NCI-H187 treated with DMSO at 0.1 percent for 48 hours (cell line): ENCODE results near the gene SERPINE3.

Experiments used
- DNase-seq: peaks from one replicate; lab custom pipeline; 2025; lab: John Stamatoyannopoulos, UW

The SERPINE3 gene

GRCh38 chr13:51363625-51364024, 24.1 kb downstream of the SERPINE3 start:
- DNase-seq: no peak

- no peak for DNase-seq
Observed at GRCh38 chr13:51364404-51365008, 25.0 kb downstream of the SERPINE3 start.

GRCh38 chr13:51370116-51370515, 30.6 kb downstream of the SERPINE3 start:
- DNase-seq: no peak

- no peak for DNase-seq
Observed at GRCh38 chr13:51370811-51371210, 31.3 kb downstream of the SERPINE3 start.

- DNase-seq: no peak
Observed at GRCh38 chr13:51371768-51372399, 32.4 kb downstream of the SERPINE3 start.

- no peak for DNase-seq
Observed at GRCh38 chr13:51373451-51373850, 34.0 kb downstream of the SERPINE3 start.

- DNase-seq: no peak
Observed at GRCh38 chr13:51380269-51380668, 40.8 kb downstream of the SERPINE3 start.

- no peak for DNase-seq
Observed at GRCh38 chr13:51385114-51385513, 45.6 kb downstream of the SERPINE3 start.

- no peak for DNase-seq
Observed at GRCh38 chr13:51394724-51395123, 55.2 kb downstream of the SERPINE3 start.

GRCh38 chr13:51396352-51396751, 56.9 kb downstream of the SERPINE3 start:
- no peak for DNase-seq

GRCh38 chr13:51397262-51397941, 57.9 kb downstream of the SERPINE3 start:
- no peak for DNase-seq

- no peak for DNase-seq
Observed at GRCh38 chr13:51405176-51405575, 65.7 kb downstream of the SERPINE3 start.

- no peak for DNase-seq
Observed at GRCh38 chr13:51412431-51412830, 72.9 kb downstream of the SERPINE3 start.
